MM.1S (cell line): Measurements from ENCODE around the gene F8.

Experiments
- DNase-seq: peaks from one replicate; pipeline ENCODE4 v3.0.0-alpha.2; 2015
- H2AFZ ChIP-seq: fragments of 300-600 bp; sonication (generic); 2 replicates; pipeline ENCODE4 v1.6.0; 2016; ENCODE audit warnings: antibody characterized with exemption, low read length
- H3F3A ChIP-seq: fragments of 300-600 bp; sonication (generic); 2 replicates; pipeline ENCODE4 v1.6.1; 2016; ENCODE audit warnings: mild to moderate bottlenecking, antibody characterized with exemption, low read length, moderate library complexity, mixed read lengths; ENCODE audit not compliant: insufficient read depth
- H3K27ac ChIP-seq: fragments of 300-600 bp; sonication (generic); 2 replicates; pipeline ENCODE4 v1.5.1; 2016; ENCODE audit warnings: mild to moderate bottlenecking, low read length
- H3K27me3 ChIP-seq: fragments of 300-600 bp; sonication (generic); replicated peaks from 2 replicates; pipeline ENCODE4 v1.6.0; 2016; ENCODE audit warnings: low read length; ENCODE audit not compliant: insufficient read depth
- H3K36me3 ChIP-seq: fragments of 300-600 bp; sonication (generic); replicated peaks from 2 replicates; pipeline ENCODE4 v1.6.1; 2016; ENCODE audit warnings: mild to moderate bottlenecking, low read length, mixed read lengths; ENCODE audit not compliant: insufficient read depth
- H3K4me1 ChIP-seq: fragments of 300-600 bp; sonication (generic); 2 replicates; pipeline ENCODE4 v1.6.1; 2016; ENCODE audit warnings: low read length, mixed read lengths
- H3K4me2 ChIP-seq: fragments of 300-600 bp; sonication (generic); 2 replicates; pipeline ENCODE4 v1.6.0; 2016; ENCODE audit warnings: low read depth, low read length
- H3K4me3 ChIP-seq: fragments of 300-600 bp; sonication (generic); 2 replicates; pipeline ENCODE4 v1.5.1; 2016; ENCODE audit warnings: low read length, mixed read lengths
- H3K79me2 ChIP-seq: fragments of 300-600 bp; sonication (generic); 2 replicates; pipeline ENCODE4 v1.6.1; 2016; ENCODE audit warnings: mixed run types, low read length, mixed read lengths
- H3K9ac ChIP-seq: fragments of 300-600 bp; sonication (generic); 2 replicates; pipeline ENCODE4 v1.6.1; 2016; ENCODE audit warnings: low read length, mixed read lengths
- H3K9me2 ChIP-seq: fragments of 300-600 bp; sonication (generic); replicated peaks from 2 replicates; pipeline ENCODE4 v1.6.1; 2016; ENCODE audit warnings: mild to moderate bottlenecking, low read length, mixed read lengths; ENCODE audit not compliant: insufficient read depth
- H3K9me3 ChIP-seq: fragments of 300-600 bp; sonication (generic); replicated peaks from 2 replicates; pipeline ENCODE4 v1.6.1; 2016; ENCODE audit warnings: mild to moderate bottlenecking, low read length, mixed read lengths; ENCODE audit not compliant: insufficient read depth
- H4K20me1 ChIP-seq: fragments of 300-600 bp; sonication (generic); 2 replicates; pipeline ENCODE4 v1.6.1; 2016; ENCODE audit warnings: mild to moderate bottlenecking, low read length, moderate library complexity, mixed read lengths; ENCODE audit not compliant: insufficient read depth
- EZH2 ChIP-seq: fragments of 300-600 bp; sonication (generic); optimal IDR thresholded peaks from 2 replicates; pipeline ENCODE3; 2017; ENCODE audit warnings: low read depth, mild to moderate bottlenecking, antibody characterized with exemption, low read length, mixed read lengths
- EZH2phosphoT487 ChIP-seq: fragments of 300-600 bp; sonication (generic); IDR thresholded peaks from 2 replicates; pipeline ENCODE4 v1.6.1; 2018; ENCODE audit warnings: antibody characterized with exemption, low read length
- TF ChIP-seq, protein P1 (sequence below): fragments of 300-600 bp; sonication (generic); IDR thresholded peaks from 2 replicates; pipeline ENCODE4 v1.5.1; 2016; ENCODE audit warnings: antibody characterized with exemption, low read length, mixed read lengths

The F8 gene

DNA sequence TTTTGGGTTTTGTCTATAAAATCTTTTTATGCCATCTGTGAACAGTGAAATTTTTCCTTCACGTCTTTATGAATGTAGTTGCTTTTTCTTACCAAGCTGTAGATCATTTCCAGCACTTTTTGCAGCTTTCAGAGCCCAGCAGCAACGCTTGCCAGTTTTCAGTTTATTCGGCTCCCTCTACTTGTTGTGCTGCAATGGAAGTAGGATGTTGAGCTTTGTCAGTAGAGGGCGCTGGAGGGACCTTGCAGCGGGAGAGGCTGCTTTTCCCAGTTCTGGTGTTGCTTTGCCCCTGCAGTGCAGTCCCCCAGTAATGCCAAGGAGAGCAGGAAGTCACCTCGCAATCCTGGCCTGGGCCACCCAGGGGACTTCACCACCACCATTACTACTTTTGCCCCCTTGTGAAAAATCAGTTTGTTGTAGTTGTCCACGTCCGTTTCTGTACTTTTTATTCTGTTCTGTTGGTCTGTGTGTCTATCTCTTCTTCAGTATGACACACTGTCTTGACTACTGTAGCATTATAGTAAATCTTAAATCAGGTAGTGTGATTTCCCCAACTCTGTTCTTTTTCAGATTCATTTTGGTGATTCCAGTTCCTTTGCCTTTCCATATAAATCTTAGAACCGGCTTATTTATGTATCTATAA, 26.6 kb upstream of the F8 start:
- DNase-seq = no peak
- TF ChIP-seq EZH2 = no peak
- TF ChIP-seq, protein P1, sequence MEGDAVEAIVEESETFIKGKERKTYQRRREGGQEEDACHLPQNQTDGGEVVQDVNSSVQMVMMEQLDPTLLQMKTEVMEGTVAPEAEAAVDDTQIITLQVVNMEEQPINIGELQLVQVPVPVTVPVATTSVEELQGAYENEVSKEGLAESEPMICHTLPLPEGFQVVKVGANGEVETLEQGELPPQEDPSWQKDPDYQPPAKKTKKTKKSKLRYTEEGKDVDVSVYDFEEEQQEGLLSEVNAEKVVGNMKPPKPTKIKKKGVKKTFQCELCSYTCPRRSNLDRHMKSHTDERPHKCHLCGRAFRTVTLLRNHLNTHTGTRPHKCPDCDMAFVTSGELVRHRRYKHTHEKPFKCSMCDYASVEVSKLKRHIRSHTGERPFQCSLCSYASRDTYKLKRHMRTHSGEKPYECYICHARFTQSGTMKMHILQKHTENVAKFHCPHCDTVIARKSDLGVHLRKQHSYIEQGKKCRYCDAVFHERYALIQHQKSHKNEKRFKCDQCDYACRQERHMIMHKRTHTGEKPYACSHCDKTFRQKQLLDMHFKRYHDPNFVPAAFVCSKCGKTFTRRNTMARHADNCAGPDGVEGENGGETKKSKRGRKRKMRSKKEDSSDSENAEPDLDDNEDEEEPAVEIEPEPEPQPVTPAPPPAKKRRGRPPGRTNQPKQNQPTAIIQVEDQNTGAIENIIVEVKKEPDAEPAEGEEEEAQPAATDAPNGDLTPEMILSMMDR = peak; percentile 51
- no peaks in the 10 kb centered on the region for H3K27me3 ChIP-seq

DNA sequence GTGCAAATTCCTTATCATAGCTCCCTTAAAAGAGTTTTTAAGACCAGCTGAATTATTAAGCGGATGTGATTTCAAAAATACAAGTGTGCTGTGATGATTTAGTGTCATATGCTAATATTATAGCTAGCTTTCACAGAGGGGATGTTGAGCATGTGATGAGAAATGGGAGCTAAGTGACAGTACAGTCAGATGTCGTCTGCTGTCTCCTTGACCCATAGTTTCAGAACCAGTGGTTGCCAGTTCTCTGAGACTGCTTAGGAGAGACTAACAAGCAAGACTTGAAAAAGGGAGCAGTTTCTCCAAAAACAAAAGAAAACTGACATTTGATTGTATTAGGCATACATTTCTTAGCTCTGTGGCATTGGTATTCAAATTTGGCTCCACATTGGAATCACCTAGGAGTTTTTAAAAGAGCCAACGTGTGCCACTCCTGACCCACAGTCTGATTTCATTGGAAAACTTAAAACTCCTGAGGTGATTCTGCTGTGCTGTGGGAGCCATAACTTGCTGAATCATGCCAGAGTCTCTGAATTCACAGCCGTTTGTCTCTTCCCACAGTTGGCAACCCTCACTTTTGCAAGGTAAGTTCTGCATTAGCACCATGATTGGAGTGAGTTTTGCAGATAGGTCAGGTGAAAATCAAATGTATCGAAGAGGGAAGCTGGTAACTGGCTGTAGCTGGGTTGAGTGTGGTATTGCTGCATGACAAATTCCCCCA, 24.4 kb upstream of the F8 start:
- no peak for DNase-seq
- Histone ChIP-seq H3K4me3 (no peak overlapping the region), H3K9me2 (no peaks in the 10 kb centered on the region), H3K9ac (no peak overlapping the region), H3F3A (no peaks in the 10 kb centered on the region), H3K36me3 (no peaks in the 10 kb centered on the region), H3K9me3 (no peaks in the 10 kb centered on the region), H3K79me2 (0 out of 2 replicates have a peak, but pooled peaks cover 3% of the 10 kb centered on the region), H3K27ac (no peak overlapping the region), H3K4me1 (no peaks in the 10 kb centered on the region), H3K4me2 (no peak overlapping the region), H4K20me1 (no peaks in the 10 kb centered on the region), H3K27me3 (no peaks in the 10 kb centered on the region), H2AFZ (no peak overlapping the region)
- no peak for TF ChIP-seq EZH2phosphoT487
- TF ChIP-seq, protein P1 = no peak
- no peak for TF ChIP-seq EZH2

More for the DNA sequence above, 26.6 kb upstream of the F8 start:
- H3K27ac ChIP-seq = no peak overlapping the region
- no peaks in the 10 kb centered on the region for H4K20me1 ChIP-seq
- 0 out of 2 replicates have a peak, but pooled peaks cover 3% of the 10 kb centered on the region for H3K79me2 ChIP-seq
- H3K4me1 ChIP-seq = no peaks in the 10 kb centered on the region
- H3K4me2 ChIP-seq = no peak overlapping the region
- no peaks in the 10 kb centered on the region for H3F3A ChIP-seq
- no peak overlapping the region for H3K4me3 ChIP-seq
- H3K9ac ChIP-seq = no peak overlapping the region
- no peaks in the 10 kb centered on the region for H3K9me2 ChIP-seq
- no peaks in the 10 kb centered on the region for H3K9me3 ChIP-seq
- no peaks in the 10 kb centered on the region for H3K36me3 ChIP-seq
- no peak overlapping the region for H2AFZ ChIP-seq

DNA sequence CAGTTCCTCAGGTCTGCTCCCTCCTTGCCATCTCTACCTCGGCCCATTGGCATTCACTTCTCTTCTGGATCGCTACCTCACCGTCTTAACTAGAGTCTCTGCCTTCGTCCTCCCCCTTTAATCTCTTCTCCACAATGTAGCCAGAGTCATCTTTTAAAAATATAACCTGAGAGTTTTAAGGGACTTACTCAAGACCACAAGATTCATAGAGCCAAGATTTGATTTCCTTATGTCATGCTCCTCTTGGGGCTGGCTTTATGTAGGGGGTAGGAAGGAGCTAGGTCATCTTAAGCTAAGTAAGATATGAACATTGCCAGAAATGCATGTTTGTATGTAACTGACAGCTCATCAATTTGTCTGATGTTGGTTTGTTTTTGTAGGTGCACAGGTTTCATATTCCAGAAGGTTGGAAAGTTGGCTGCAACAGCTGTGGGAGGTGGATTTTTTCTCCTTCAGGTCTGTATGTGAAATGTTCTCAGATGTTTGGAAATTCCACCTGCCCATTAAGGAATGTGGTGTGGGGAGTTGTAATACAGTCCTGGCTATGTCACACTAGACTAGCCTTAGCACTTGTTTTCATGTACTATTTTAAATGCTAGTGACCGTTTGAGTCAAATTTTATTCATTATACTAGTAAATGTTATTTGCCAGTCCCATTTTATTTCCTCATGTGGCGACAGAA, 23.7 kb upstream of the F8 start:
- Histone ChIP-seq H3K27me3 (no peaks in the 10 kb centered on the region), H3K9me3 (no peaks in the 10 kb centered on the region), H3K9ac (no peak overlapping the region), H4K20me1 (no peaks in the 10 kb centered on the region), H2AFZ (no peak overlapping the region), H3K4me1 (no peaks in the 10 kb centered on the region), H3K9me2 (no peaks in the 10 kb centered on the region), H3K27ac (no peak overlapping the region), H3F3A (no peaks in the 10 kb centered on the region), H3K36me3 (no peaks in the 10 kb centered on the region), H3K4me2 (no peak overlapping the region), H3K4me3 (no peak overlapping the region), H3K79me2 (0 out of 2 replicates have a peak, but pooled peaks cover 3% of the 10 kb centered on the region)
- DNase-seq = no peak
- no peak for TF ChIP-seq EZH2
- TF ChIP-seq EZH2phosphoT487 = no peak
- TF ChIP-seq, protein P1 = no peak
